Measurements from ENCODE around the gene IPO11.
A peak's percentile ranks its signal among the peaks of the same experiment; 100 is the strongest.

IPO11 gene

GRCh38 chr5:62627901-62628300 is 215.3 kb downstream of the IPO11 start:
- no peak overlapping the region for H3K4me3 ChIP-seq (replicated peaks in 1 of 2; ENCODE audit: low read depth in 2 of 2, low read length in 2 of 2)
- TF ChIP-seq, protein P1, sequence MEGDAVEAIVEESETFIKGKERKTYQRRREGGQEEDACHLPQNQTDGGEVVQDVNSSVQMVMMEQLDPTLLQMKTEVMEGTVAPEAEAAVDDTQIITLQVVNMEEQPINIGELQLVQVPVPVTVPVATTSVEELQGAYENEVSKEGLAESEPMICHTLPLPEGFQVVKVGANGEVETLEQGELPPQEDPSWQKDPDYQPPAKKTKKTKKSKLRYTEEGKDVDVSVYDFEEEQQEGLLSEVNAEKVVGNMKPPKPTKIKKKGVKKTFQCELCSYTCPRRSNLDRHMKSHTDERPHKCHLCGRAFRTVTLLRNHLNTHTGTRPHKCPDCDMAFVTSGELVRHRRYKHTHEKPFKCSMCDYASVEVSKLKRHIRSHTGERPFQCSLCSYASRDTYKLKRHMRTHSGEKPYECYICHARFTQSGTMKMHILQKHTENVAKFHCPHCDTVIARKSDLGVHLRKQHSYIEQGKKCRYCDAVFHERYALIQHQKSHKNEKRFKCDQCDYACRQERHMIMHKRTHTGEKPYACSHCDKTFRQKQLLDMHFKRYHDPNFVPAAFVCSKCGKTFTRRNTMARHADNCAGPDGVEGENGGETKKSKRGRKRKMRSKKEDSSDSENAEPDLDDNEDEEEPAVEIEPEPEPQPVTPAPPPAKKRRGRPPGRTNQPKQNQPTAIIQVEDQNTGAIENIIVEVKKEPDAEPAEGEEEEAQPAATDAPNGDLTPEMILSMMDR (IDR thresholded peaks at IDR 0.05; ENCODE audit: low read depth, low read length): no peak
- no peak for DNase-seq (ENCODE audit: low read depth in 2 of 2)

DNA sequence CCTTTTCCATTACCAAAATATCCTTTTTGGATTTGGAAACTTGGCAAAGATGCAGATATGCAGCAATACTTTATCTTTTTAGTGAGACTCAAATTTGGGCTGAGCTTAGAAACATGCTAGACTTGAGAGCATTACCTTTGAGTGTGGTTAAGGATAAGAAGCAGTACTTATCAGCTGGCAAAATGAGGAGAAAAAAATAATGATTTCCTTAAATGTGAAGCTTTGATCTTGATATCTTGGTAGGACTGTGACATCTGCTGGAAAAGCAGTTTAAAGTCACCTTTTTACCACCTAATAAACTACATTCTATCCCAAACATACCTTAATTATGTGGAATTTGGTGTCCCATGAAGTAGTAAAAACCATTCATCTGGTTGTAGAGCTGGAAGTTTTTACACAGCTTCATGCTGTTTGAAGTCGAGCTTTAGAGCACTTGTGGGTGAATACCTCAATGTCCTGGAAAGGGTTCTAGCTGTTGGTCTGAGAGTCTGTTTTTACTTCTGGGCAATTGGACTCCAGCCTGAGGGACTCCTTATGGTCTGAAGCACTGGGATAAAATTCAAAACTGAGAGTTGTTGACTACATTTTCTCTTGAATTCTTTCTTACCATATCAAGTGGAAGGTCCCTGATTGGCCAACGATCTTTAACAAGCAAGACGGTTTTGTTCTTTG is 219.5 kb downstream of the IPO11 start:
- DNase-seq (ENCODE audit: low read depth in 2 of 2): peak; percentile 15 to 32
- no peak overlapping the region for H3K4me3 ChIP-seq (replicated peaks in 1 of 2; ENCODE audit: low read depth in 2 of 2, low read length in 2 of 2)

GRCh38 chr5:62633243-62633642 is 220.7 kb downstream of the IPO11 start:
- TF ChIP-seq, protein P1 (IDR thresholded peaks at IDR 0.05; ENCODE audit: low read depth, low read length): no peak
- H3K4me3 ChIP-seq (replicated peaks in 1 of 2; ENCODE audit: low read depth in 2 of 2, low read length in 2 of 2): no peak overlapping the region
- DNase-seq (ENCODE audit: low read depth in 2 of 2): no peak

More for the DNA sequence above, 219.5 kb downstream of the IPO11 start:
- TF ChIP-seq, protein P1 (IDR thresholded peaks at IDR 0.05; ENCODE audit: low read depth, low read length): no peak

DNA sequence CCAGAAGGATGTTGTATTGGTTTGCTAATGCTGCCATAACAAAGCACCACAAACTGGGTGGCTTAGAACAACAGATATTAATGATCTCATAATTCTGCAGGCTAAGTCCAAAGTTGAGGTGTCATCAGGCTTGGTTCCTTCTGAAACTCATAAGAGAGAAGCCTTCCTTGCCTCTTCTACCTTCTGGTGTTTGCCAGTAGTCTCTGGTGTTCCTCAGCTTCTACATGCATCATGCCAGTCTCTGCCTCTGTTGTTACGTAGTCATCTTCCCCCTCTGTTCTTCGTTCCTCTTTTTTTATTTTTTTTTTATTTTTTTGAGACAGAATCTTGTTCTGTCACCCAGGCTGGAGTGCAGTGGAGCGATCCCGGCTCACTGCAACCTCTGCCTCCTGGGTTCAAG is 227.9 kb downstream of the IPO11 start:
- TF ChIP-seq, protein P1 (IDR thresholded peaks at IDR 0.05; ENCODE audit: low read depth, low read length): no peak
- DNase-seq (ENCODE audit: low read depth in 2 of 2): no peak
- no peak overlapping the region for H3K4me3 ChIP-seq (replicated peaks in 1 of 2; ENCODE audit: low read depth in 2 of 2, low read length in 2 of 2)

DNA sequence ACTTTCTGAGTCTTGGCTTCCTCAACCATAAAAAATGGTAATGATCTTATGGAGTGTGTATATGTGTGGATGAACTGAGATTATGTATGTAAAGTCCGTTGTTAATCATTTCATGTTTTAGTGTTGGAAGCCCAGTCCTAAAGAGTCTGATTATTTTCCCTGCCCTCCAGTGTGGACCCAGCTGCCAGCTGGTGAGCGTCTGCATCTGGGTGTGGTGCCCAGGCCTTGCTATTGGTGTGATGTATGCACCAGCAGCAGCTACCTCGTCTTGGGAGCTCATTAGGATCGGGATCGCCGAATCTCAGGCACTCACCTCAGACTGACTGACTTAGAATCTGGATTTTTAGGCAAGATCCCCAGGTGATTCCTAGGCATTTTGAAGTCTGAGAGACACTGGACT is 229.9 kb downstream of the IPO11 start:
- no peak overlapping the region for H3K4me3 ChIP-seq (replicated peaks in 1 of 2; ENCODE audit: low read depth in 2 of 2, low read length in 2 of 2)
- no peak for DNase-seq (ENCODE audit: low read depth in 2 of 2)
- TF ChIP-seq, protein P1 (IDR thresholded peaks at IDR 0.05; ENCODE audit: low read depth, low read length): no peak

GRCh38 chr5:62643556-62644451 is 231.2 kb downstream of the IPO11 start:
- no peak for DNase-seq (ENCODE audit: low read depth in 2 of 2)
- TF ChIP-seq, protein P1 (IDR thresholded peaks at IDR 0.05; ENCODE audit: low read depth, low read length): no peak
- H3K4me3 ChIP-seq (replicated peaks in 1 of 2; ENCODE audit: low read depth in 2 of 2, low read length in 2 of 2): no peak overlapping the region

Measured in cardiac fibroblast (primary cell).